Skeletal muscle satellite cell (primary cell): ENCODE results near the gene SLC10A6.
"Not testable (repeated sequence)": the region's sequence is repeated elsewhere in the genome, so short reads cannot be mapped to it uniquely, and the experiment has no call there.

Source experiments
- H3K27me3 ChIP-seq: 2 replicates; pipeline ENCODE4 v1.7.0; 2013; ENCODE audit warnings: low read length; ENCODE audit not compliant: control insufficient read depth, insufficient read depth
- H3K36me3 ChIP-seq: 2 replicates; pipeline ENCODE4 v1.7.0; 2013; ENCODE audit warnings: mild to moderate bottlenecking, control low read depth, low read length; ENCODE audit not compliant: insufficient read depth
- H3K4me1 ChIP-seq: 2 replicates; pipeline ENCODE4 v1.7.0; 2013; ENCODE audit warnings: low read length; ENCODE audit not compliant: control insufficient read depth, insufficient read depth
- H3K4me2 ChIP-seq: 2 replicates; pipeline ENCODE4 v1.7.0; 2013; ENCODE audit warnings: mild to moderate bottlenecking, low read length
- H3K4me3 ChIP-seq: 2 replicates; pipeline ENCODE4 v1.7.0; 2013; ENCODE audit warnings: low read length
- H3K9ac ChIP-seq: 2 replicates; pipeline ENCODE4 v1.7.0; 2013; ENCODE audit warnings: mild to moderate bottlenecking, low read depth, low read length, moderate library complexity
- H3K9me3 ChIP-seq: replicated peaks from 2 replicates; pipeline ENCODE4 v1.7.0; 2013; ENCODE audit warnings: mild to moderate bottlenecking, control low read depth, low read length

Gene SLC10A6

DNA sequence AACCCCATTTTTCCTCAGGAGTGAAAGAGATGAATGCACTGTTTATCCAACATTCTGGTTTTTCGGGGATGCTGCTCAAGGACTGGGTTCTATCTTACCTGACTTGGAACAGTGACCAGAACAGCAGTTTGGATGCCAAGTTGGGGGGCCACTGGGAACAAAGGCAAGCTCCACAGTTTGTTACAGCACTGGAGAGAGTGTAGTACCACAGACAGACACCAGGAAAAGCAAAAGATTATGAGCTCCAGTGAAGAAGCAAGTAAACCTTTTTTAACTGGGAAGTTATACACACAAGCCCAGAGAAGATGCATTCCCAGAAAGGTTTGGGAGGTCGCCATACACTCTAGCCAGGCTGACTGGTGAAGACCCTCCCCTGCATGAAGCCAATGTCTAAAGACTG is 29.5 kb upstream of the SLC10A6 start:
- Histone ChIP-seq H3K4me2 (no peak overlapping the region), H3K9me3 (peaks cover 5% of the 10 kb centered on the region), H3K4me3 (no peak overlapping the region), H3K36me3 (no peaks in the 10 kb centered on the region), H3K4me1 (no peaks in the 10 kb centered on the region), H3K27me3 (no peaks in the 10 kb centered on the region), H3K9ac (no peak overlapping the region)

DNA sequence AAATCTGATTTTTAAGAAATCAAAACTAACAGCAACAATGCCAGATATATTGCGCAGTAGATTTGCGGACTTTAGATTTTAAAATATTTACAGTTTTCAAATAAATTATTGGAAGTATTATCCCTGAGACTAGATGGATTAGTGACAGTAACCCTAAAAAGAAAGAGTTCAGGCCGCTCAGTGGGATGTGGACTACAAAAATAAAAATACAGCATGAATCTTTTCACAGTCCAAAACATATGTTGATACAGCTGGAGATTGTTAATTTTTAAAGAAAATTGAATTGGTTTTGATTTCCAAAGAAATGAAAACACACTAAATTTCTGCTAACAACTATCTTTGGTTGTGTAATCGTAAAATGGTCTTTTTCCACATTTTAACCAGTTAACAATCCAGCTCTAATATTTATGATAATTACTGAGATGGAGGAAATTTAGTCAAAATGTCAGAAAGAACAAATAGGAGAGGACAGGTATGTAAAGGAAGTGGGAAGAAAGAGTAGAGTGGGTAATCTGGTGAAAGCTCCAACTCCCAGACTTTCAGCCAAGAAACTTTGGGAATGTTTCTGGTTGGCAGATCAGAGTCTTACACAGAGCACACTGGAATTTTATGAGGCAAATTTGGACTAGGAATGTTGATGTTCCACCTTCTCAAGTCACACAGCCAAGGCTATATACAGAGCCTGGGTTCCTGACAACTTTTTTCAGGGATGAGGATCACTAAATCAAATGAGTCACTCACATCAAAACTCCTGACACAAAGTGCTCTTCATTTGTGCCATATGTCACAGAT is 27.9 kb upstream of the SLC10A6 start:
- no peak overlapping the region for H3K4me2 ChIP-seq
- H3K27me3 ChIP-seq, result peaks cover 2% of the 10 kb centered on the region
- peaks cover 5% of the 10 kb centered on the region for H3K9me3 ChIP-seq
- no peaks in the 10 kb centered on the region for H3K4me1 ChIP-seq
- no peak overlapping the region for H3K9ac ChIP-seq
- H3K4me3 ChIP-seq, result no peak overlapping the region
- no peaks in the 10 kb centered on the region for H3K36me3 ChIP-seq

DNA sequence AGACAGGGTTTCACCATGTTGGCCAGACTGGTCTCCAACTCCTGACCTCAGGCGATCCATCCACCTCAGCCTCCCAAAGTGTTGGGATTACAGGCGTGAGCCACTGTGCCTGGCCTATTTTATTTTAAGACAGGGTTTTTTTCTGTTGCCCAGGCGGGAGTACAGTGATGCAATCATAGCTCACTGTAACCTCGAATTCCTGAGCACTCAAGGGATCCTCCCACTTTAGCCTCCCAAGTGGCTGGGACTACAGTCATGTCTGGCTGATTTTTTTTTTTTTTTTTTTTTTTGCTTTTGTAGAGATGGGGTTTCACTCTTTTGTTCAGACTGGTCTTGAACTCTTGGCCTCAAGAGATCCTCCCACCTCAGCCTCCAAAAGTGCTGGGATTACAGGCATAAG is 26.3 kb upstream of the SLC10A6 start:
- H3K9ac ChIP-seq, H3K9me3 ChIP-seq, H3K36me3 ChIP-seq, H3K27me3 ChIP-seq, H3K4me2 ChIP-seq, H3K4me1 ChIP-seq, H3K4me3 ChIP-seq: not testable (repeated sequence)

DNA sequence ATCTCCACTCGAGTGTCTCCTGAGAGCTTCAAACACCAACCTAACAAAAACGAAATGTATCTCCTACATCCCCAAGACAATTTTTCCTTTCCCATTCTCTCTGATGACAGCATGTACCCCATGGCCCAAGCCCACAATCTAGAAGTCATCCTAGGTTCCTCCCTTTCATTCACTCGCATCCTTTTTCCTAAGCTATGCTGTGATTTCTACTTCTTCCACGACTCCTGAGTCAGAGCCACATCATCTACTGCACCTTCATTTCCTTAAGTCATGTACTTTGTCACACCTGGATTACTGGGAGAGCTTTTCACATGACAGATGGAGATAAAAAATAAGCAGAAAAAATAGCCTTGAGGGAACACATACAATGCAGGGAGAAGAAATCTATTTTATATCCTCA is 23.0 kb upstream of the SLC10A6 start:
- H3K4me2 ChIP-seq, result no peak overlapping the region
- no peaks in the 10 kb centered on the region for H3K4me1 ChIP-seq
- H3K9ac ChIP-seq, result no peak overlapping the region
- no peaks in the 10 kb centered on the region for H3K36me3 ChIP-seq
- H3K4me3 ChIP-seq, result no peak overlapping the region
- no peaks in the 10 kb centered on the region for H3K9me3 ChIP-seq
- peaks cover 3% of the 10 kb centered on the region for H3K27me3 ChIP-seq

DNA sequence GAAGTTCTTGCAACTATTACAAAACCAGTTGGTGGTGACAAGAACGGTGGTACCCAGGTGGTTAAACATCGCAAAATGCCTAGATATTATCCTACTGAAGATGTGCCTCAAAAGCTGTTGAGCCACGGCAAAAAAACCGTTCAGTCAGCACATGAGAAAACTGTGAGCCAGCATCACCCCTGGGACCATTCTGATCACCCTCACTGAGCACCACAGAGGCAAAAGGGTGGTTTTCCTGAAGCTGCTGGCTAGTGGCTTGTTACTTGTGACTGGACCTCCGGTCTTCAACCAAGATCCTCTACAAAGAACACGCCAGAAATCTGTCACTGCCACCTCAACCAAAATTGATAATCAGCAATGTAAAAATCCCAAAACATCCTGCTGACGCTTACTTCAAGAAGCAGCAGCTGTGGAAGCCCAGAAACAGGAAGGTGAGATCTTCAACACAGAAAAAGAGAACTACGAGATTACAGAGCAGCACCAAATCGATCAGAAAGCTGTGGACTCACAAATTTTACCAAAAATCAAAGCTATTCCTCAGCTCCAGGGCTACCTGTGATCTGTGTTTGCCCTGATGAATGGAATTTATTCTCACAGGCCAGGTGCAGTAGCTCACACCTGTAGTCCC is 21.4 kb upstream of the SLC10A6 start:
- Histone ChIP-seq H3K9me3 (no peaks in the 10 kb centered on the region), H3K27me3 (peaks cover 3% of the 10 kb centered on the region), H3K4me3 (no peak overlapping the region), H3K36me3 (no peaks in the 10 kb centered on the region), H3K4me1 (no peaks in the 10 kb centered on the region), H3K4me2 (no peak overlapping the region), H3K9ac (no peak overlapping the region)

DNA sequence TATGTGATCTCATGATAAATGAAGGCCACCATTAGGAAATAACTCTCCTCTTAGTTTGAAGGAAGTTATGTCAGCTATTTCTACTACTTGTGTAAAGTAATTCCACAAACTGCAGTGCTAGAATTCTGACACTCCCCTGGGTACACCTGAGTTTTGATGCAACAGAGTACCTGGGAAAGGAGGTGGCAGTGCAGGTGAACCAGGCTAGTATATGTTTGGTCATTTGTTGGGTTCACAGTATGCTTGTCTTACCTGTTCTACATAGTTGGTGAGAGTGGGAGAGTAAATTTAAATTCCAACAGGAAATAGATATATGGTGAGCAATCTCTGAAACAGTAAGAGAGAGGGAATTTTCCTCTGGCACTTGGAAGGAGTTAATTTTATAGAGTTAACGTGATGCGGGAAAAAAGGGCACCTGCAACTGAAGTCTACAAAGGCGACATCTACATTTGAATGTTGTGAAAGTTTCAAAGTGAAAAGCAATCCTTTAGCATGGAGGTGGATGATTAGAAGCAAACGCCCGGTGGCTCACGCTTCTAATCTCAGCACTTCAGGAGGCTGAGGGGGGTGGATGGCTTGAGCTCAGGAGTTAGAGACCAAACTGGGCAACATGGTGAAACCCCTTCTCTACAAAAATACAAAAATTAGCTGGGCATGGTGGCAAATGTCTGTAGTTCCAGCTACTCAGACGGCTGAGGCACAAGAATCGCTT is 8.3 kb upstream of the SLC10A6 start:
- no peaks in the 10 kb centered on the region for H3K27me3 ChIP-seq
- no peaks in the 10 kb centered on the region for H3K4me1 ChIP-seq
- no peak overlapping the region for H3K9ac ChIP-seq
- no peaks in the 10 kb centered on the region for H3K9me3 ChIP-seq
- no peaks in the 10 kb centered on the region for H3K36me3 ChIP-seq
- H3K4me2 ChIP-seq, result no peak overlapping the region
- no peak overlapping the region for H3K4me3 ChIP-seq

DNA sequence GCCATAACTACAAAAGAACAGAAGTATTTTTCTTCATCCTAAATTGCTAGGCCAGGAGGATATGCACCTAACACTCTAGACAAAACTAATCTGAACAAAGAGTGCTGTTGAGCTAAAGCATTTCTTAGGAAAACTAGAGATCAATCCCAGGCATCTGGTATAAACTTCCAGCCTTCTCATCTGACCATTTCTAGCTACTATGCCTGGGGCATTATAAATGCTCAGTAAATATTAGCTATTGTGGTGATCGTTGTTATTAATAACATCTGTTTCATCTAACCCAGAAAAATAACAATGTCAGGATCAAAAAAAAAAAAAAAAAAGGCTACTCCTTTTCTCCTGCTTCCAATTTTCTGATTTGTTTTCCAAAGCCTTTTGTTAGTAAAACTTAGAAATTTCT is 7.7 kb upstream of the SLC10A6 start:
- Histone ChIP-seq H3K9me3 (no peaks in the 10 kb centered on the region), H3K36me3 (no peaks in the 10 kb centered on the region), H3K4me1 (no peaks in the 10 kb centered on the region), H3K4me3 (no peak overlapping the region), H3K4me2 (no peak overlapping the region), H3K9ac (no peak overlapping the region), H3K27me3 (no peaks in the 10 kb centered on the region)

DNA sequence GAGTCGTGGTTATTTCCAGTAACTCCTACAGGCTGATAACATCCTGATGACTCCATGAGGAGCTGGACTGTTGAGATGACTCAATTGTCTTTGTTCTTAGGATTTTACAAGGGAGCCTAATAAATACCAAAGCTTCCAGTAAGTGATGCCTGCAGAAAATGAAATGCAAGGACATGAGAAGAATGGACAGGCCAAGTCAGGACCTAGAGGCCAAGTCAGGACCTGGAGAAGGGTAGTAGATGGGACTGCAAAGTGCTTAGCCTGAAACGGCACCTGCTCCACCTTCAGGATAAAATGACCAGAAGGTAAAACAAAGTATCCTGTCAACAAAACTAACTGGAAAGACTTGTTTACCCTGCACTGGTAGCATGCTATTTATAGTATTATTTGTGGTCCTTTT is 6.4 kb upstream of the SLC10A6 start:
- Histone ChIP-seq H3K4me1 (no peaks in the 10 kb centered on the region), H3K27me3 (no peaks in the 10 kb centered on the region), H3K36me3 (no peaks in the 10 kb centered on the region), H3K9me3 (no peaks in the 10 kb centered on the region), H3K4me2 (no peak overlapping the region), H3K9ac (no peak overlapping the region), H3K4me3 (no peak overlapping the region)

DNA sequence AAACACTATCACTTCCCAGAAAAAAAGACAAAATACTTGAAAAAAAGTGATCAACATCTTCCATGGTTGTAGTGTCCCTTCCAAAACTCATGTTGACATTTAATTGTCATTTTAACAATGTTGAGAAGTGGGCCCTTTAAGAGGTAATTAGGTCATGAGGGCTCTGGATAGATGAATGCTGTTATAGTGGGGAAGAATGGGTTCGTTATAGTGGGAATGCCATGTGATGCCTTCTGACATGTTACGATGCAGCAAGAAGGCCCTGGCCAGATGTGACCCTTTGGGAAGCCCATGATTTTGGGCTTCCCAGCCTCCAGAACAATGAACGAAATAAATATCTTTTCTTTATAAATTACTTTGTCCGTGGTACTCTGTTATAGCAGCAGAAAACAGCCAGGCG is 4.0 kb upstream of the SLC10A6 start:
- H3K9ac ChIP-seq, result no peak overlapping the region
- H3K36me3 ChIP-seq, result no peaks in the 10 kb centered on the region

DNA sequence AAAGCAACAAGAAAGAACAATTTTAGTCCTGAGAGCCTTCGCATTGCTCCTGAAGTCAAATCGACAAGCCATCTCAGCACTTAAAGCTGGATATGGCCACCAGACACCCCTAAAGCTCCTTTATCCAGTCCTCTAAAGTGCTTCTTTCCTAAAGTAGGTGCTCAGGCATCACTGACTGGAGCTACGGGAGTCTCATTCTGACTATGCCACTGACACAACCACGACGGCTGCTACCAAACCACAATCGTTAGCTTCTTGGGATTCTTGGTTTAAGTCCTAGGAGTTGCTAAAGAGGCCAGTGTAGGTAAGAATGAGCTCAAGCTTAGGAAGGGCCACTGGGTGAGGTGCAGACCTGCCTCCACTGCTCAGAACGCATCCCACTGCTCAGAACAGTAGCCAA is 1.0 kb downstream of the SLC10A6 start:
- no peaks in the 10 kb centered on the region for H3K36me3 ChIP-seq
- no peaks in the 10 kb centered on the region for H3K9me3 ChIP-seq
- H3K27me3 ChIP-seq, result peaks cover 3% of the 10 kb centered on the region
- H3K4me2 ChIP-seq, result no peak overlapping the region
- H3K9ac ChIP-seq, result no peak overlapping the region
- no peak overlapping the region for H3K4me3 ChIP-seq
- H3K4me1 ChIP-seq, result no peaks in the 10 kb centered on the region

More for the DNA sequence above, 4.0 kb upstream of the SLC10A6 start:
- Histone ChIP-seq H3K27me3 (peaks cover 3% of the 10 kb centered on the region), H3K9me3 (no peaks in the 10 kb centered on the region), H3K4me2 (no peak overlapping the region), H3K4me3 (no peak overlapping the region), H3K4me1 (no peaks in the 10 kb centered on the region)

DNA sequence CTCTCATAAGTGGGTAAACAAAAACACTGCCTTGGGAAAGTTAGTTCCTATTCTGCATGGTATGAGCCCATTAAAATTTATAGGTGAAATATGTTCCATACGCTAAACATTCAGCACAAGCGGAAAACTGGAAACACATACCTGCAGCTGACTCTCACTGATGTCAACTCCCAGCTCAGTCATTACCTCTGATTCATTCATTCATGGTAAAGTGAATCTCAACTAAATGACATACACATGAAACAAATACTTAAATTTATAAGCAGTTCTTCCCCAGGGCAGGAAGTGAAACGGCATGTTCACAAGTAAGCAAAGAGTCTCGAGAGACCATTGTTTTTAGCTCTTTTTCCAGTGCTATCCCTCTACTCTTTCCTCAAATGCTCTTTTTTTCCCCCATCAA is 1.6 kb downstream of the SLC10A6 start:
- H3K27me3 ChIP-seq, result peaks cover 3% of the 10 kb centered on the region
- no peaks in the 10 kb centered on the region for H3K36me3 ChIP-seq
- no peak overlapping the region for H3K4me3 ChIP-seq
- H3K4me2 ChIP-seq, result no peak overlapping the region
- no peaks in the 10 kb centered on the region for H3K9me3 ChIP-seq
- H3K4me1 ChIP-seq, result no peaks in the 10 kb centered on the region
- H3K9ac ChIP-seq, result no peak overlapping the region
